Endothelial cell of umbilical vein (primary cell): ENCODE measurements around the gene MCRIP2. TPM values are rescaled to one million over a fixed set of nuclear protein-coding genes. Genes with fewer than 3 reads are reported as not detected.

Experiments used
- BruUV-seq: library from RNA; stranded (reverse); fragments of 400-500 nt; replicated peaks from 2 replicates; lab custom pipeline; 2021; lab: Mats Ljungman, UMichigan
- CTCF ChIA-PET: fragments of 300-600, 350-600 bp; sonication (Branson Sonifier 250); formaldehyde crosslinking; loops from one replicate; lab custom pipeline; 2021; ENCODE audit warnings: antibody characterized with exemption, inconsistent platforms; lab: Charles Lee
- POLR2A ChIA-PET: fragments of 300-600, 350-600 bp; sonication (Branson Sonifier 250); formaldehyde crosslinking; loops from one replicate; lab custom pipeline; 2021; ENCODE audit warnings: antibody characterized with exemption, inconsistent platforms; lab: Charles Lee
- DNase-seq: peaks from one replicate; pipeline ENCODE4 v3.0.0-alpha.2; 2011; ENCODE audit warnings: low read depth, low spot score
- FAIRE-seq: peaks from 2 replicates; lab custom pipeline; 2011; peaks lifted over from hg19 to GRCh38; lab: Jason Lieb, UNC
- H2AFZ ChIP-seq: 2 replicates; pipeline ENCODE4 v1.6.0; 2012; ENCODE audit warnings: low read depth, low read length, control low read depth, inconsistent platforms
- H3K27ac ChIP-seq: 2 replicates; pipeline ENCODE4 v1.5.1; 2011; ENCODE audit warnings: low read depth, mild to moderate bottlenecking, control low read depth, low read length, moderate library complexity; ENCODE audit not compliant: insufficient read depth
- H3K27me3 ChIP-seq, 2 experiments: 2 replicates each; pipeline versions ENCODE4 v1.6.0 to v1.6.1; 2011; ENCODE audit warnings: low read length in 2 of 2, mixed read lengths in 1 of 2; ENCODE audit not compliant: control insufficient read depth in 2 of 2, insufficient read depth in 2 of 2
- H3K36me3 ChIP-seq, 2 experiments: 2 replicates in 1 of 2; 3 replicates in 1 of 2; pipeline ENCODE4 v1.5.1; 2011; ENCODE audit warnings: low read length in 2 of 2, mild to moderate bottlenecking in 1 of 2, moderate library complexity in 1 of 2; ENCODE audit not compliant: control insufficient read depth in 2 of 2, insufficient read depth in 2 of 2; ENCODE audit errors: extremely low read depth in 1 of 2
- H3K4me1 ChIP-seq: 3 replicates; pipeline ENCODE4 v1.5.1; 2011; ENCODE audit warnings: mild to moderate bottlenecking, low read length; ENCODE audit not compliant: control insufficient read depth, insufficient read depth; ENCODE audit errors: extremely low read depth
- H3K4me2 ChIP-seq: 2 replicates; pipeline ENCODE4 v1.6.1; 2011; ENCODE audit warnings: low read length, control low read depth, mixed read lengths; ENCODE audit not compliant: insufficient read depth
- H3K4me3 ChIP-seq, 3 experiments: fragments of 200-600 bp in 1 of 3; sonication (generic), shearing (Covaris generic) in 1 of 3; replicated peaks in 1 of 3; 2 replicates each; pipeline ENCODE4 v1.5.1; 2011 to 2016; ENCODE audit warnings: control low read depth in 3 of 3, low read length in 3 of 3, mild to moderate bottlenecking in 2 of 3, inconsistent platforms in 1 of 3, low read depth in 1 of 3, moderate library complexity in 1 of 3; ENCODE audit not compliant: insufficient read depth in 1 of 3
- H3K79me2 ChIP-seq: 2 replicates; pipeline ENCODE4 v1.6.0; 2012; ENCODE audit warnings: low read length, inconsistent platforms; ENCODE audit not compliant: control insufficient read depth, insufficient read depth
- H3K9ac ChIP-seq: replicated peaks from 2 replicates; pipeline ENCODE3; 2011; ENCODE audit warnings: low read length, control low read depth; ENCODE audit not compliant: insufficient read depth; ENCODE audit errors: extremely low read depth
- H3K9me1 ChIP-seq: replicated peaks from 3 replicates; pipeline ENCODE4 v1.6.0; 2011; ENCODE audit warnings: mild to moderate bottlenecking, low read length; ENCODE audit not compliant: control insufficient read depth, insufficient read depth; ENCODE audit errors: extremely low read depth
- H3K9me3 ChIP-seq: replicated peaks from 2 replicates; pipeline ENCODE4 v1.5.1; 2012; ENCODE audit warnings: low read length, inconsistent platforms; ENCODE audit not compliant: control insufficient read depth, insufficient read depth
- H4K20me1 ChIP-seq: replicated peaks from 2 replicates; pipeline ENCODE3; 2011; ENCODE audit warnings: mild to moderate bottlenecking, low read length; ENCODE audit not compliant: control insufficient read depth, insufficient read depth; ENCODE audit errors: extremely low read depth
- EZH2 ChIP-seq: IDR thresholded peaks from 2 replicates; pipeline ENCODE4 v1.6.1; 2012; ENCODE audit warnings: borderline replicate concordance, low read depth, mild to moderate bottlenecking, moderate library complexity, low read length, inconsistent platforms; ENCODE audit not compliant: severe bottlenecking
- FOS ChIP-seq: IDR thresholded peaks from 2 replicates; pipeline ENCODE4 v1.6.1; 2011; ENCODE audit warnings: mild to moderate bottlenecking, low read length, moderate library complexity, borderline replicate concordance; ENCODE audit not compliant: insufficient read depth
- GATA2 ChIP-seq: IDR thresholded peaks from 2 replicates; pipeline ENCODE4 v1.7.0; 2011; ENCODE audit warnings: low read depth, mild to moderate bottlenecking, moderate library complexity, mixed read lengths, low read length; ENCODE audit not compliant: insufficient read length, insufficient read depth
- MYC ChIP-seq: IDR thresholded peaks from one replicate; pipeline ENCODE4 v1.6.1; 2011; ENCODE audit warnings: mild to moderate bottlenecking, low read depth, low read length
- POLR2A ChIP-seq: IDR thresholded peaks from 2 replicates; pipeline ENCODE4 v1.6.1; 2012; ENCODE audit warnings: low read depth, mild to moderate bottlenecking, control low read depth, low read length
- dilution Hi-C: fragments of 300-500 bp; cut with MboI; formaldehyde crosslinking; loops from one replicate; pipeline ENCODE4 v1.15.0; 2019; ENCODE audit warnings: low sequenced_read_pairs; ENCODE audit not compliant: extremely low pct_ligation_motif_present
- intact Hi-C: fragments of 100-400 bp; cut with micrococcal nuclease; formaldehyde crosslinking; loops from one replicate; pipeline ENCODE4 v1.10.0; 2022
- polyA plus RNA-seq, 4 experiments: library from polyadenylated mRNA; depleted of rRNA in 3 of 4; stranded (reverse) in 3 of 4; unstranded in 1 of 4; fragments of >200 nt; gene quantifications; 2 replicates each; pipeline versions ENCODE4 v1.2.1 to v1.2.3, GENCODE V29; 2011 to 2012; ENCODE audit warnings: missing spikeins in 1 of 4
- total RNA-seq: library from RNA; stranded (reverse); gene quantifications from 2 replicates; pipeline ENCODE4 v1.2.3, GENCODE V29; 2021
- TF ChIP-seq, protein P1 (sequence below), 2 donors: IDR thresholded peaks; 1 replicate in 1 of 2; 2 replicates in 1 of 2; pipeline ENCODE4 v1.5.1; 2011; ENCODE audit warnings: low read length in 2 of 2, mild to moderate bottlenecking in 2 of 2, moderate library complexity in 2 of 2, control low read depth in 1 of 2, inconsistent platforms in 1 of 2, low read depth in 1 of 2; ENCODE audit not compliant: insufficient read depth in 1 of 2; ENCODE audit errors: extremely low read depth in 1 of 2

MCRIP2 gene
- total and polyA plus RNA-seq, 2 donors (not counting 3 experiments of a cell fraction or from before 2014, with no cell fraction given) = 17.1 to 18.9 TPM

GRCh38 chr16:619476-620100 is 22.0 kb upstream of the MCRIP2 start:
- H3K27ac ChIP-seq = no peak overlapping the region
- H3K9me1 ChIP-seq = no peaks in the 10 kb centered on the region
- H3K9me3 ChIP-seq = no peaks in the 10 kb centered on the region
- dilution Hi-C loops = no loop called here
- ChIA-PET POLR2A (no interaction called here), CTCF (no interaction called here)
- intact Hi-C loops = no loop called here
- H3K4me3 ChIP-seq = no peak overlapping the region
- H2AFZ ChIP-seq = no peak overlapping the region
- DNase-seq (no peak), FAIRE-seq (no peak)
- H3K36me3 ChIP-seq = no peaks in the 10 kb centered on the region
- no peaks in the 10 kb centered on the region for H3K79me2 ChIP-seq
- no peaks in the 10 kb centered on the region for H3K27me3 ChIP-seq
- H3K9ac ChIP-seq = no peak overlapping the region
- no TSS peak for BruUV-seq
- no peak overlapping the region for H3K4me2 ChIP-seq
- H3K4me1 ChIP-seq = no peaks in the 10 kb centered on the region
- H4K20me1 ChIP-seq = no peaks in the 10 kb centered on the region
- TF ChIP-seq EZH2 (no peak), FOS (no peak), GATA2 (no peak), POLR2A (no peak), MYC (no peak)
- TF ChIP-seq, protein P1, sequence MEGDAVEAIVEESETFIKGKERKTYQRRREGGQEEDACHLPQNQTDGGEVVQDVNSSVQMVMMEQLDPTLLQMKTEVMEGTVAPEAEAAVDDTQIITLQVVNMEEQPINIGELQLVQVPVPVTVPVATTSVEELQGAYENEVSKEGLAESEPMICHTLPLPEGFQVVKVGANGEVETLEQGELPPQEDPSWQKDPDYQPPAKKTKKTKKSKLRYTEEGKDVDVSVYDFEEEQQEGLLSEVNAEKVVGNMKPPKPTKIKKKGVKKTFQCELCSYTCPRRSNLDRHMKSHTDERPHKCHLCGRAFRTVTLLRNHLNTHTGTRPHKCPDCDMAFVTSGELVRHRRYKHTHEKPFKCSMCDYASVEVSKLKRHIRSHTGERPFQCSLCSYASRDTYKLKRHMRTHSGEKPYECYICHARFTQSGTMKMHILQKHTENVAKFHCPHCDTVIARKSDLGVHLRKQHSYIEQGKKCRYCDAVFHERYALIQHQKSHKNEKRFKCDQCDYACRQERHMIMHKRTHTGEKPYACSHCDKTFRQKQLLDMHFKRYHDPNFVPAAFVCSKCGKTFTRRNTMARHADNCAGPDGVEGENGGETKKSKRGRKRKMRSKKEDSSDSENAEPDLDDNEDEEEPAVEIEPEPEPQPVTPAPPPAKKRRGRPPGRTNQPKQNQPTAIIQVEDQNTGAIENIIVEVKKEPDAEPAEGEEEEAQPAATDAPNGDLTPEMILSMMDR (IDR thresholded peaks at IDR 0.05; ENCODE audit: extremely low read depth in 1 of 2, insufficient read depth in 1 of 2, low read depth in 1 of 2, low read length in 2 of 2) = no peak
